HepG2 (cell line): ENCODE results near the gene EYA2. TPM values are rescaled to one million over a fixed set of nuclear protein-coding genes. Genes with fewer than 3 reads are reported as not detected.
A peak's percentile ranks its signal among the peaks of the same experiment; 100 is the strongest.

Experiments
- AKNA ChIP-seq: sonication (generic); formaldehyde crosslinking; IDR thresholded peaks from 2 replicates; pipeline ENCODE4 v1.4.0; 2020; ENCODE audit warnings: missing genetic modification reagents, borderline replicate concordance
- CREB1 ChIP-seq, 2 experiments: fragments of 450-650 bp in 1 of 2; IDR thresholded peaks; 2 replicates each; pipeline ENCODE4 v1.6.1; 2016 to 2017; ENCODE audit warnings: control low read depth in 1 of 2, mild to moderate bottlenecking in 1 of 2, missing compliant biosample characterization in 1 of 2, missing genetic modification characterization in 1 of 2
- HCFC1 ChIP-seq: fragments of 150-350 bp; IDR thresholded peaks from 2 replicates; pipeline ENCODE4 v1.6.1; 2014; ENCODE audit warnings: low read depth, low read length
- HMG20A ChIP-seq: IDR thresholded peaks from 2 replicates; pipeline ENCODE4 v1.6.1; 2016; ENCODE audit warnings: borderline replicate concordance
- HNF1A ChIP-seq, 2 experiments: sonication (generic) in 1 of 2; formaldehyde crosslinking in 1 of 2; IDR thresholded peaks; 2 replicates each; pipeline versions ENCODE4 v1.4.0 to v1.6.1; 2016 to 2020; ENCODE audit warnings: borderline replicate concordance in 1 of 2, low read depth in 1 of 2, mild to moderate bottlenecking in 1 of 2, missing genetic modification reagents in 1 of 2
- RAD21 ChIP-seq: fragments of 450-650 bp; formaldehyde crosslinking; IDR thresholded peaks from 2 replicates; pipeline ENCODE4 v1.5.0; 2020; ENCODE audit warnings: mild to moderate bottlenecking
- RAD51 ChIP-seq: fragments of 450-650 bp; IDR thresholded peaks from 2 replicates; pipeline ENCODE4 v1.6.1; 2016; ENCODE audit warnings: borderline replicate concordance
- SMAD3 ChIP-seq: sonication (generic); formaldehyde crosslinking; IDR thresholded peaks from 2 replicates; pipeline ENCODE4 v1.4.0; 2020; ENCODE audit warnings: missing genetic modification reagents
- TIGD3 ChIP-seq: sonication (generic); formaldehyde crosslinking; IDR thresholded peaks from 2 replicates; pipeline ENCODE4 v1.5.1; 2020; ENCODE audit warnings: mild to moderate bottlenecking, missing genetic modification reagents, borderline replicate concordance
- TOE1 ChIP-seq: sonication (generic); formaldehyde crosslinking; IDR thresholded peaks from 2 replicates; pipeline ENCODE4 v1.4.0; 2020; ENCODE audit warnings: mild to moderate bottlenecking, missing genetic modification reagents
- ZNF10 ChIP-seq: sonication (generic); formaldehyde crosslinking; IDR thresholded peaks from 2 replicates; pipeline ENCODE4 v1.4.0; 2020; ENCODE audit warnings: mild to moderate bottlenecking, low read depth, missing genetic modification reagents, borderline replicate concordance
- ZNF160 ChIP-seq: sonication (generic); formaldehyde crosslinking; IDR thresholded peaks from 2 replicates; pipeline ENCODE4 v1.8.0; 2022; ENCODE audit warnings: mild to moderate bottlenecking, inconsistent platforms, missing genetic modification reagents
- ZNF260 ChIP-seq: sonication (generic); formaldehyde crosslinking; IDR thresholded peaks from 2 replicates; pipeline ENCODE4 v1.4.0; 2020; ENCODE audit warnings: missing genetic modification reagents, low read depth, mild to moderate bottlenecking, borderline replicate concordance
- ZNF576 ChIP-seq: sonication (generic); formaldehyde crosslinking; IDR thresholded peaks from 2 replicates; pipeline ENCODE4 v1.4.0; 2020; ENCODE audit warnings: mild to moderate bottlenecking, missing genetic modification reagents
- ZNF616 ChIP-seq: sonication (generic); formaldehyde crosslinking; IDR thresholded peaks from 2 replicates; pipeline ENCODE4 v1.5.0; 2020; ENCODE audit warnings: low read depth, mild to moderate bottlenecking, missing genetic modification reagents
- polyA plus RNA-seq, 8 experiments: library from polyadenylated mRNA; depleted of rRNA in 3 of 8; stranded (reverse) in 7 of 8; unstranded in 1 of 8; fragments of >200 nt; fragmentation: Illumina TruSeq in 4 of 8; extraction: Trizol in 4 of 8; gene quantifications; 2 replicates each; pipeline versions ENCODE4 v1.2.1 to v1.2.3, GENCODE V29; 2011 to 2016; ENCODE audit warnings: low read depth in 4 of 8, missing spikeins in 1 of 8, mixed read lengths in 1 of 8; ENCODE audit not compliant: insufficient read depth in 1 of 8
- total RNA-seq, 5 experiments: library from RNA; depleted of rRNA; stranded (reverse); fragments of >200 nt; fragmentation: Illumina TruSeq; extraction: Trizol; gene quantifications; 2 replicates each; pipeline ENCODE4 v1.2.3, GENCODE V29; 2016; ENCODE audit warnings: low read depth in 1 of 5

Gene EYA2
- total and polyA plus RNA-seq, 2 of the 13 experiments (the other 11 are each of a cell fraction or from before 2014, with no cell fraction given), result not detected

- TF ChIP-seq ZNF160 (CRISPR knock-in tag), result 0 out of 2 replicates have a peak, but pooled peaks have one; percentile 52
- TF ChIP-seq TOE1 (CRISPR knock-in tag), result no peak
- no peak for TF ChIP-seq ZNF576 (CRISPR knock-in tag)
- TF ChIP-seq CREB1 (IDR thresholded peaks at IDR 0.05), result no peak
- TF ChIP-seq CREB1 (CRISPR knock-in tag; IDR thresholded peaks at IDR 0.05), result no peak
- peak; percentile 99 for TF ChIP-seq RAD21 (CRISPR knock-in tag)
- no peak for TF ChIP-seq ZNF260
- TF ChIP-seq TIGD3 (CRISPR knock-in tag), result no peak
- TF ChIP-seq RAD51, result no peak
- peak; percentile 79; the same call in 1 of the 2 replicates for TF ChIP-seq SMAD3
- no peak for TF ChIP-seq ZNF616
- peak; percentile 10; the same call in 1 of the 2 replicates for TF ChIP-seq HNF1A (IDR thresholded peaks at IDR 0.05; ENCODE audit: low read depth)
- TF ChIP-seq HNF1A (CRISPR knock-in tag; IDR thresholded peaks at IDR 0.05; ENCODE audit: borderline replicate concordance), result no peak
- no peak for TF ChIP-seq HMG20A (CRISPR knock-in tag)
- TF ChIP-seq ZNF10 (CRISPR knock-in tag), result no peak
- TF ChIP-seq HCFC1, result no peak; the same call in 1 of the 2 replicates
- TF ChIP-seq AKNA (CRISPR knock-in tag), result no peak
Measured at GRCh38 chr20:47196091-47197081, 301.7 kb downstream of the EYA2 start (continued).
